CD4-positive, alpha-beta T cell treated with Interleukin-17A for 4 hours (primary cell): Measurements from ENCODE around the gene SLC44A3.

Source experiments
- DNase-seq: peaks from one replicate; pipeline ENCODE4 v3.0.0-alpha.2; 2020; ENCODE audit warnings: mixed read lengths

Gene SLC44A3

DNA sequence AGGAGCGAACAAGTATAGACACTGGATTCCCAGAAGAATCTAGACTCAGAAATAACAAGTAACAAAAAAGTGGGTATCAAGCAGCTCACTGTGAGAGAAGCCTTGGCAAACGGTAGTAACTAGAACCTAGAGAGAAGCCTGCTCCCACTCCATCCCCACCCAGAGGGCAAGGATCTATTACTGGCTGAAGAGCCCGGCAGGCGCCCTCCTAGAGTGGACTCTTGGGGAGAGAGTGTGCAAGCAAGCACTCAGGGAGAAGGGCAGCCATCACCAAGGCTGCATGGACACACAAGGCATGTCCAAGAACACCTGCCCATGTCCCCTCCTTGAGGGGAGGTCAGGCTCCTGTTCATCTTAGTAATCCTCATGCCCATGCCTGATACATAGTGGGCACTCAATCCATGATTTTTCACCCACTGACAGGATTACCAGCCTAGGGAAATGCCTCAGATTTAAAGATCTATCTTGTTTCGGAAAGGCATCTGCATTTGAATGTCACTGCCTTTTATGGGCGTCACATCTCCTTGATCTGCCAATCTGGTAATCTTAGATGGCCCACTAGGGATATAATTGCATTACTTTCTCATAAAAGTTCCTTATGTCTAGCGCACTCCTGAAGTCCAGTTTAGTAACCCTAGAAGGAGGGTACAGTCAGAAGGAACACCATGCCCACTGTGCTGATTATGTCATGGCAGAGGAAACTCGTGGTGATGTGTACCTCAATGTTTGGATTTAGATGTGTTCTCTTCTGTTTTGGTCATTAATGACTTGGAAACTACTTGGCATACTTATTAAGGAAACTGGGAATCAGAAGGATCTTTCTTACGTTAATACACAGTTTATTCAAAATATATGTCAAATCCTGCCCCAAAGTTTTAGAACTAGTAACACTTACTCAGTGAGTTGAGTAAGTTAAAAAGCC is 92.4 kb downstream of the SLC44A3 start:
- no peak for DNase-seq

GRCh38 chr1:94917251-94917650 is 97.1 kb downstream of the SLC44A3 start:
- DNase-seq, result no peak

- DNase-seq, result no peak
These were observed 99.3 kb downstream of the SLC44A3 start for GRCh38 chr1:94919241-94920030.

- no peak for DNase-seq
These were observed 99.9 kb downstream of the SLC44A3 start for GRCh38 chr1:94920061-94920460.

DNA sequence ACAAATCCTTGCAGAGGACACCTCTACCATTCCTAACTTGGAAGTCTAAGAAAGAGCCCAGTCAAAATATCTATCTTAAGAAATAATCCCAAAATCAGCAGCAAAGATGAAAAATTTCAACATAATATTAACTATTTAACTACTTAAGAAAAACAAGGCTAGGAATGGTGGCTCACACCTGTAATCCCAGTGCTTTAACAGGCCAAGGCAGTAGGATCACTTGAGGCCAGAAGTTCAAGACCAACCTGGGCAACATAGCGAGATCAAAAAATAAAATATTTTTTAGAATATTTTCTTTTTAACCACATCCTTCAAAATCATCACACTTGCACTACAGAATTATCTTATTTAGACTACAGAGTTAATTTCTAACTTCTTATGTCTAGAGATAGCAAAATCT is 101.8 kb downstream of the SLC44A3 start:
- DNase-seq, result no peak

- no peak for DNase-seq
These were observed 102.7 kb downstream of the SLC44A3 start for GRCh38 chr1:94922761-94923331.

DNA sequence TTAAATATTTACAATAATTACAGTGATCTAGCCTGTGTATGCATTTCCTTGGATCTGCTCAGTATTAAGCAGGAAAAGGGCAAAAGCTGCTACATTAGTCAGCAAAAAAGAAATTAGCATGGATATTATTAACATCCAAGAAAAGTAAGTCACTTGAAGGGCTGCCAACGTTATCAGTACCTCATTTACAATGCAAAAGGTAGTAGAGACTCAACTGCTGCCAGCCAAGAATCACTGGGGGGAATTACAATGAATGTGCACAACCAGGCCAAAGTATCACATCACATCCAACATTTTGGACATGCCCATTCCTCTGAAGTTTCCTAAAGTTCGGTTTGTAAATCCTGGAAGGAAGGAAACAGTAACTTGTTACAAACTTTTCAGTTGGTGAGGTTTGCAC is 104.8 kb downstream of the SLC44A3 start:
- DNase-seq, result no peak

GRCh38 chr1:94925561-94926125 is 105.5 kb downstream of the SLC44A3 start:
- peak; percentile 9 for DNase-seq

- DNase-seq, result peak; percentile 35
These were observed 106.2 kb downstream of the SLC44A3 start for GRCh38 chr1:94926126-94926914.

GRCh38 chr1:94926915-94927404 is 106.8 kb downstream of the SLC44A3 start, which contains the start of gene CNN3:
Gene CNN3, minus strand, starts transcription at chr1:94927110. Its CDS starts 216 bp downstream, at chr1:94926894.
- peak; percentile 78 for DNase-seq

DNA sequence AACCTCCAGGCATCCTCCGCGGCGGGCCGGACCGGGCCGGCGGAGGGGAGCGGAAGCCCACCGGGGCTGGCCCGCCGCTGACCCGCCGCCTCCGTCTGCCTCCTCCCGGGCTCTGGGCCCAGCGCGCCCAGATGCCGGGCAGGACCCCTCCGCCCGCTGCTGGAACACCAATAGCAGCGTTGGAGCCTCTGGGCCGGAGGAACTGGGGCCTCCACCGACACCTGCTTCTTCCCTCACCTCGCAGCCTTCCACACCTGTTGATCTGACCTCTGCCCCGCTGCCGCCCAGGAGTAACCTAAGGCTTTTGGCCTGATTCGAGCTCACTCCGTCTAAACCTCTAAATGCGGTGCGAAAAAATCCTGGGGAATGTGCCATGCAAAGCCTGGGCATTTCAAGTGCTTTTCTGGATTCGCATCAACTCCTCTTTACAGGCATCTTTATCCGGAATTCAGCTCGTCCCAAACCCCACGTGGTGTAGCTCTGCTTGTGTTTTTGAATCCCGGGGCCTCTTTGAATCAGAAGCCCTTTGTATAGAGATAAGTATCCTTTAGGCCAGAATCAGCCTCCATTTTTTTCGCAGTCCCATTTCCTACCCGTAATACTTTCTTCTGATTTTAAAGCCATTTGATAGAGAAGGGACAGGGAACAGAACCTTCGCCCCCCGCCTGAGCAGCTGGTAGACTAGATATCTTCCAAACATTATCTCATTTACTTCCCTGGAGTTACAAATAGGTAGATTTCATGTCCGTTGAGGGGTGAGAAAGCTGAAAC is 107.4 kb downstream of the SLC44A3 start:
- no peak for DNase-seq

DNA sequence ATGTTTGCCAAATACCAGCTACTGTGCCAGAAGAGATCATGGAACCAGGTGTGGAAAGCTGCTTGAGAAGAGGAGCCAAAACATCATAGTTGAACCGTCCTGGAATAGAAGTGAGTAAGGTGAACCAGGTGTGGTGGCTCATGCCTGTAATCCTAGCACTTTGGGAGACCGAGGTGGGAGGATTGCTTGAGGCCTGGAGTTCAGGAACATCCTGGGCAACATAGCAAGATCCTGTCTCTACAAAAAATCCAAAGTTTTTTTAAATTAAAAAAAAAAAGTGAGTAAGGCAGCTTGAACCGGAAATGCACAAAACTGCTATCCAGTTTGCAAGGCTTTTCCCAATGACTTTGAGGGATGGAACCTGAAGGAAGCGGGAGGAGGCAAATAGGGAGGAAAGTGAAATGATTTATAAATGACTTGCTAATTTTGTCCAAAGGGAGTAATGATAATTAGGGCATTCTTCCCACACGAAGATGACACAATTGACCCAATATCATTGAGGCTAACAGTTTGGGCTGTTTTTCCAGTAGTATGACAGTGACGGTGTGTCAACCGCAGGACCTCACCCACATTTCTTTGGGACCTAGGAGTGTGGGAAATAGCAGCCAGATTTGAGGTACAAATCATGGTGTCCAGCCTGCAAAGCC is 108.3 kb downstream of the SLC44A3 start:
- DNase-seq, result no peak

DNA sequence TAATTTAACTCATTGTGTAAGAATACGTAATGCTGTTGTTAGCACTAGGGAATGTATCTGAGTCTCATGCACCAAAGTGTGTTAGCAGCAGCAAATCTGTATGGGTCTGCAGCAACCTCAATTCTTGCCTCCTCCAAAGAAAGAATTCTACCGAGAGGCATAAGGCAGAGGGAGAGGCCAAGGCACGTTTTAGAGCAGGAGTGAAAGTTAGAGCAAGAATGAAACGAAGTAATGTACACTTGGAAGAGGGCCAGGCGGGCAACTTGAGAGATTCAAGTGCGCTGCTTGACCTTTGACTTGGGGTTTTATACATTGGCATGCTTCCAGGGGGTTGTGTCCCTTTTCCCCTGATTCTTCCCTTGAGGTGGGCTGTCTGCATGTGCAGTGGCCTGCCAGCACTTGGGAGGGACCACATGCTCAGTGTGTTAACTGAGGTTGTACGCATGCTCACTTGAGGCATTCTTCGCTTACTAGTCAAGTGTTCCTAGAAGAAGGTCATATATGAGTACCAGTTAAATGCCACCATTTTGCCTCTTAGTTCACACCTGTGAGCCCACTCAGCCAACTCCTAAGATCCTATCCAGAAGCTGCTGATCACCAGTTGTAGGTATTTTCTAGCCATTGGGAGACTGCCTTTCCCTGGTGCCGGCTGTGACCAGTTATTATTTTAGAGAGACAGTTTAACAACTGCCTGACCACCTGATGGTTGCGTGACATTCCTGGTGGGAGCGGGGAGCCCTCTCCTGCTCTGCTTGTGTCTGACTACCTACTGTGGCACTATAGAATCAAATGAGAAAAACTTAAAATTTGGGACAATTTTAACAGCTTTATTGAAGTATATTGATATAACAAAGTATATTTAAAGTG is 109.4 kb downstream of the SLC44A3 start:
- no peak for DNase-seq

DNA sequence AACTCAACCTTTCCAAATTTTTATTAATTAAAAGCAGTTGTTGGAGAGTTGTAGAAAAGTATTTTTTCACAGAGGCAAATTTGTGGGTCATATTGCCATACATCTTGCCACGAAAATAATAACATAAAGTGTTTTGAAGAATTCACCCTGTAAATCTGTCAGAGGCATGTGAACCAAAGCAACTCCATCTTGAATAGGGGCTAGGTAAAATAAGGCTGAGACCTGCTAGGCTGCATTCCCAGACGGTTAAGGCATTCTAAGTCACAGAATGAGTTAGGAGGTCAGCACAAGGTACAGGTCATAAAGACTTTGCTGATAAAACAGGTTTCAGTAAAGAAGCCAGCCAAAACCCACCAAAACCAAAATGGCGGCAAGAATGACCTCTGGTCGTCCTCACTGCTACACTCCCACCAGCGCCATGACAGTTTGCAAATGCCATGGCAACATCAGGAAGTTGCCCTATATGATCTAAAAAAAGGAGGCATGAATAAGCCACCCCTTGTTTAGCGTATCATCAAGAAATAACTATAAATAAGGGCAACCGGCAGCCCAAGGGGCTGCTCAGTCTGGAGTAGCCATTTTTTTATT is 111.2 kb downstream of the SLC44A3 start:
- DNase-seq, result no peak

DNA sequence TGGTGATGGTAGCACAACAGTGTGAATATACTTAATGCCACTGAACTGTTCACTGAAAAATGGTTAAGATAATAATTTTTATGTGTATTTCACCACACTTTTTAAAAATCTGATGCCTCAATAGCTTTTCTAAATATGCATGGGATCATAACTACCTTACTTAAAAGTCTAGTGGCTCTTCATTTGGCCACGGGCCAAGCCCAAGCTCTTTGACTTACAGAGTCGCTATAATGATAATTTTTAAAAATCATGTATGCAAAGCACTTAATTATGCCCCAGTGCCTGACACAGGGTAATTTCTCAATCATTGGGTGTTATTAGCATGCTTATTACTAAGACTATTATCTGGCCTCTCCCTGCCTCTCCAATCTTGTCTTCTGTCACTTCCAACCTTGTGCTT is 114.4 kb downstream of the SLC44A3 start:
- no peak for DNase-seq

DNA sequence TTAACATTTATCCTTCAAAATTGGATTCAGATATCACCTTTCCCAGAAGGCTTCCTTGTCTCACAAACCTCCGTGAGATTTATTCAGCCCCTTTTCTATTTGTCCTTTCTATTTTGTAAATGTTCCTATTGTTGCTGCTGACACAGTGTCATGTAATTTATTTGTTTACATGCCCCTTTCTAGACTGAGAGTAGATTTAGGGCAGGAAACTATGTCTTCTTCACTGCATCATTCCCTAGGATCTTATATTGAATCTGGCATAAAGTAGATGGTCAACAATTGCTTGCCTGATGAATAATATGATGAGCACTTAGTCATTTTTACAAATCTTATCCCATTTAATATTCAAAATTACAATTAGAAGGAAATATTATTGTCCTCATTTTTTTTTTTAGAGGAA is 114.9 kb downstream of the SLC44A3 start:
- DNase-seq, result no peak

- no peak for DNase-seq
These were observed 115.3 kb downstream of the SLC44A3 start for GRCh38 chr1:94935476-94935875.

DNA sequence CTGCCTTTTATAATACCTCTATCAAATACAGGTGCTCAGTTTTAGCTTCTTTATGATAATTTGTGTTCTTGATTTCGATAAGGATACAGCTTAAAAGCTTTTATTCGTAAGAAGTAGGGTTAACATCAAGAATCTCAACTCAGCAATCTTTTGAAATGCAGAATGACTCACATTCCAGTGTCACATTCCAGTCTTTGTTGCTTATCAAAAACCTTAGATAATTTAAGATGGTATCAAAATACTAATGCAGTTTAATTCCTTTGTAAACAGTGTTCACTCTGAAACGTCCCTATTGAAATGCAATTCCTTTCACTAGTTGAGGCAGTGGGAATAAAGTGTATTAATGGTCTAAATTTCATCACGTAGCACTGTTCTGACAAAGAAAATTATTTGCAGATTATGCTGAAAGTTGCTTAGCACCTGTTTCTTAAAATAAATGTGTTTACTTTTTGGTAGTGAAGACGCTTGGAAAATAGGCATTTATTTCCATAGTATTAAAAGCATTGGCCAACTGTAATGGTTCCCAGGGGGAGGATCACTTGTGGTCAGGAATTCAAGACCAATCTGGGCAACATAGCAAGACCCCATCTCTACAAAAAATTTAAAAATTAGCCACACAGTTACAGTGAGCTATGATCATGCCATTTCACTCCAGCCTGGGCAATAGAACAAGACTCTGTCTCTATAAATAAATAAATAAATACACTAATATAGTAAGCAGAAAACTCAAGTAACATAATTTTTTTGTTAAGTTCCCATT is 116.9 kb downstream of the SLC44A3 start:
- no peak for DNase-seq

- DNase-seq, result no peak
These were observed 117.7 kb downstream of the SLC44A3 start for GRCh38 chr1:94937820-94938219.
